HCT116 (cell line): Measurements from ENCODE around the gene FNIP2. TPM values are rescaled to one million over a fixed set of nuclear protein-coding genes. Genes with fewer than 3 reads are reported as not detected.
"Not testable (repeated sequence)": the region's sequence is repeated elsewhere in the genome, so short reads cannot be mapped to it uniquely, and the experiment has no call there.

Experiments used
- ATAC-seq: fragments of 200-7000 bp; cut with Tn5 transposase; 2 replicates; pipeline ENCODE4 v1.9.1; 2020; ENCODE audit warnings: mild to moderate bottlenecking, moderate library complexity
- BruUV-seq: library from RNA; stranded (reverse); fragments of 400-500 nt; replicated peaks from 2 replicates; lab custom pipeline; 2021; lab: Mats Ljungman, UMichigan
- CTCF ChIA-PET: fragments of 300-600 bp; sonication (Branson Sonifier 250); formaldehyde crosslinking; loops from one replicate; lab custom pipeline; 2021; ENCODE audit warnings: antibody characterized with exemption; lab: Charles Lee
- POLR2A ChIA-PET: fragments of 300-600, 350-600 bp; sonication (Branson Sonifier 250); formaldehyde crosslinking; loops from one replicate; lab custom pipeline; 2021; ENCODE audit warnings: antibody characterized with exemption; lab: Charles Lee
- RAD21 ChIA-PET, 2 experiments: fragments of 300-600 bp; sonication (Branson Sonifier 250); formaldehyde crosslinking; loops; one replicate each; lab custom pipeline; 2023; ENCODE audit warnings: low total read pairs in 2 of 2; ENCODE audit not compliant: uncharacterized antibody in 2 of 2, unreplicated experiment in 2 of 2, low non-redundant PET in 1 of 2; lab: Charles Lee
- DNase-seq: peaks from one replicate; pipeline ENCODE4 v3.0.0-alpha.2; 2010; ENCODE audit warnings: low read depth, low spot score
- H2AFZ ChIP-seq: fragments of 200-600 bp; shearing (Covaris generic), sonication (generic); 2 replicates; pipeline ENCODE4 v1.6.1; 2017; ENCODE audit warnings: low read depth, mixed run types, mixed read lengths, antibody characterized with exemption, low read length; ENCODE audit not compliant: poor library complexity, severe bottlenecking
- H3K27ac ChIP-seq: 2 replicates; pipeline ENCODE4 v1.5.1; 2012; ENCODE audit warnings: low read depth, low read length
- H3K27me3 ChIP-seq: fragments of 200-600 bp; sonication (generic); 2 replicates; pipeline ENCODE4 v1.6.1; 2016; ENCODE audit warnings: mixed run types, low read length, mixed read lengths; ENCODE audit not compliant: insufficient read depth
- H3K36me3 ChIP-seq, 2 experiments: fragments of 200-500 bp in 1 of 2; fragments of 200-600 bp in 1 of 2; sonication (Bioruptor generic) in 1 of 2; sonication (generic) in 1 of 2; 2 replicates each; pipeline versions ENCODE4 v1.5.1 to v1.6.1; 2014 to 2016; ENCODE audit warnings: low read length in 2 of 2, inconsistent platforms in 1 of 2, mixed read lengths in 1 of 2, mixed run types in 1 of 2; ENCODE audit not compliant: insufficient read depth in 2 of 2, control insufficient read depth in 1 of 2
- H3K4me1 ChIP-seq, 2 experiments: fragments of 200-600 bp in 1 of 2; sonication (generic) in 1 of 2; 2 replicates each; pipeline versions ENCODE4 v1.5.1 to v1.6.1; 2012 to 2017; ENCODE audit warnings: low read length in 2 of 2, inconsistent platforms in 1 of 2, mild to moderate bottlenecking in 1 of 2, mixed read lengths in 1 of 2, mixed run types in 1 of 2, moderate library complexity in 1 of 2; ENCODE audit not compliant: insufficient read depth in 2 of 2, control insufficient read depth in 1 of 2
- H3K4me2 ChIP-seq: fragments of 200-600 bp; sonication (generic); 2 replicates; pipeline ENCODE4 v1.6.1; 2017; ENCODE audit warnings: mixed run types, low read length, mixed read lengths
- H3K4me3 ChIP-seq, 2 experiments: fragments of 200-600 bp in 1 of 2; sonication (generic) in 1 of 2; replicated peaks in 1 of 2; 2 replicates each; pipeline ENCODE4 v1.5.1; 2011 to 2016; ENCODE audit warnings: low read length in 2 of 2, control low read depth in 1 of 2, low read depth in 1 of 2, mild to moderate bottlenecking in 1 of 2, mixed read lengths in 1 of 2, mixed run types in 1 of 2
- H3K79me2 ChIP-seq: fragments of 200-600 bp; sonication (generic); 2 replicates; pipeline ENCODE4 v1.6.1; 2017; ENCODE audit warnings: mild to moderate bottlenecking, mixed run types, low read length, moderate library complexity, mixed read lengths; ENCODE audit not compliant: insufficient read depth
- H3K9ac ChIP-seq: fragments of 200-600 bp; sonication (generic); 2 replicates; pipeline ENCODE4 v1.6.1; 2016; ENCODE audit warnings: low read length, mixed read lengths
- H3K9me2 ChIP-seq: fragments of 200-600 bp; sonication (generic), shearing (Covaris generic); 2 replicates; pipeline ENCODE4 v1.6.1; 2017; ENCODE audit warnings: mixed run types, mild to moderate bottlenecking, moderate library complexity; ENCODE audit not compliant: insufficient read depth
- H3K9me3 ChIP-seq, 2 experiments: fragments of 200-500 bp in 1 of 2; fragments of 200-600 bp in 1 of 2; sonication (Bioruptor generic) in 1 of 2; sonication (generic) in 1 of 2; 2 replicates each; pipeline ENCODE4 v1.6.1; 2014 to 2017; ENCODE audit warnings: low read length in 2 of 2, mixed read lengths in 2 of 2, inconsistent platforms in 1 of 2, low read depth in 1 of 2, mild to moderate bottlenecking in 1 of 2, mixed run types in 1 of 2, moderate library complexity in 1 of 2; ENCODE audit not compliant: control insufficient read depth in 1 of 2, insufficient read depth in 1 of 2
- H4K20me1 ChIP-seq: fragments of 200-600 bp; sonication (generic), shearing (Covaris generic); 2 replicates; pipeline ENCODE4 v1.6.1; 2017; ENCODE audit warnings: mixed run types, mild to moderate bottlenecking, moderate library complexity; ENCODE audit not compliant: insufficient read depth
- ELF1 ChIP-seq: IDR thresholded peaks from 2 replicates; pipeline ENCODE4 v1.6.1; 2012; ENCODE audit warnings: low read depth, borderline replicate concordance
- EZH2phosphoT487 ChIP-seq: fragments of 200-600 bp; IDR thresholded peaks from 2 replicates; pipeline ENCODE4 v1.6.1; 2018; ENCODE audit warnings: antibody characterized with exemption, borderline replicate concordance
- MAX ChIP-seq: IDR thresholded peaks from 2 replicates; pipeline ENCODE4 v1.6.1; 2012
- POLR2AphosphoS5 ChIP-seq: IDR thresholded peaks from 2 replicates; pipeline ENCODE4 v1.6.1; 2011; ENCODE audit warnings: mild to moderate bottlenecking, low read depth, low read length, moderate library complexity
- RAD21 ChIP-seq: IDR thresholded peaks from 2 replicates; pipeline ENCODE4 v1.6.1; 2012; ENCODE audit warnings: low read depth, mild to moderate bottlenecking
- SIN3A ChIP-seq: IDR thresholded peaks from 2 replicates; pipeline ENCODE4 v1.6.1; 2012; ENCODE audit warnings: low read depth
- SP1 ChIP-seq: IDR thresholded peaks from 2 replicates; pipeline ENCODE4 v1.6.1; 2012; ENCODE audit warnings: low read depth
- YY1 ChIP-seq: IDR thresholded peaks from 2 replicates; pipeline ENCODE4 v1.6.1; 2011; ENCODE audit warnings: low read length, low read depth, moderate library complexity, mild to moderate bottlenecking; ENCODE audit not compliant: insufficient replicate concordance; ENCODE audit errors: extremely low read depth
- intact Hi-C: fragments of 100-400 bp; cut with micrococcal nuclease; formaldehyde crosslinking; loops from 2 replicates; pipeline ENCODE4 v1.10.0; 2022
- total RNA-seq: library from RNA; stranded (reverse); gene quantifications from one replicate; pipeline ENCODE4 v1.2.1, GENCODE V29; 2021; ENCODE audit not compliant: unreplicated experiment

The FNIP2 gene
- total RNA-seq, 1 experiment from 2014 or later = 4.8 TPM

- RAD21 ChIA-PET, H3K27me3 ChIP-seq, H2AFZ ChIP-seq, ATAC-seq, H3K9ac ChIP-seq, H4K20me1 ChIP-seq, DNase-seq, H3K79me2 ChIP-seq, H3K9me3 ChIP-seq, H3K9me2 ChIP-seq, POLR2A ChIA-PET, H3K4me3 ChIP-seq, H3K4me2 ChIP-seq, intact Hi-C loops, CTCF ChIA-PET, H3K36me3 ChIP-seq, BruUV-seq, H3K27ac ChIP-seq, H3K4me1 ChIP-seq: not testable (repeated sequence)
These were observed 22.3 kb upstream of the FNIP2 start for GRCh38 chr4:158746537-158746936.

GRCh38 chr4:158750379-158750778 lies 18.4 kb upstream of the FNIP2 start:
- H3K4me1 ChIP-seq = no peaks in the 10 kb centered on the region

More at GRCh38 chr4:158750379-158750778, 18.4 kb upstream of the FNIP2 start:
- H4K20me1 ChIP-seq = no peaks in the 10 kb centered on the region
- no TSS peak for BruUV-seq
- no peak overlapping the region for H2AFZ ChIP-seq
- H3K27me3 ChIP-seq = no peaks in the 10 kb centered on the region
- H3K9me3 ChIP-seq = no peaks in the 10 kb centered on the region
- H3K9ac ChIP-seq = no peak overlapping the region
- CTCF ChIA-PET = no interaction called here
- no peaks in the 10 kb centered on the region for H3K9me2 ChIP-seq
- no peak overlapping the region for H3K4me2 ChIP-seq
- intact Hi-C loops = no loop called here
- RAD21 ChIA-PET = no interaction called here
- no peak overlapping the region for H3K27ac ChIP-seq
- TF ChIP-seq POLR2AphosphoS5 (no peak), SIN3A (no peak), EZH2phosphoT487 (no peak), SP1 (no peak), YY1 (no peak), ELF1 (no peak), MAX (no peak), RAD21 (no peak)
- ATAC-seq = no peak
- no peak for DNase-seq
- no peak overlapping the region for H3K4me3 ChIP-seq
- POLR2A ChIA-PET = no interaction called here
- no peaks in the 10 kb centered on the region for H3K36me3 ChIP-seq
- no peaks in the 10 kb centered on the region for H3K79me2 ChIP-seq
